PC-9 (cell line): Measurements from ENCODE around the gene TRIM51.
"Not testable (repeated sequence)": the region's sequence is repeated elsewhere in the genome, so short reads cannot be mapped to it uniquely, and the experiment has no call there.

ENCODE experiments used
- EZH2 ChIP-seq: fragments of 200-600 bp; sonication (generic); IDR thresholded peaks from 2 replicates; pipeline ENCODE4 v1.8.0; 2017; ENCODE audit warnings: antibody characterized with exemption, low read depth
- TF ChIP-seq, protein P1 (sequence below): fragments of 200-600 bp; sonication (generic); conservative IDR thresholded peaks from 2 replicates; pipeline ENCODE4 v1.6.1; 2017; ENCODE audit warnings: mixed run types, antibody characterized with exemption, mild to moderate bottlenecking, moderate library complexity

GRCh38 chr11:55882997-55883396, at the start of gene TRIM51:
- TF ChIP-seq, protein P1, sequence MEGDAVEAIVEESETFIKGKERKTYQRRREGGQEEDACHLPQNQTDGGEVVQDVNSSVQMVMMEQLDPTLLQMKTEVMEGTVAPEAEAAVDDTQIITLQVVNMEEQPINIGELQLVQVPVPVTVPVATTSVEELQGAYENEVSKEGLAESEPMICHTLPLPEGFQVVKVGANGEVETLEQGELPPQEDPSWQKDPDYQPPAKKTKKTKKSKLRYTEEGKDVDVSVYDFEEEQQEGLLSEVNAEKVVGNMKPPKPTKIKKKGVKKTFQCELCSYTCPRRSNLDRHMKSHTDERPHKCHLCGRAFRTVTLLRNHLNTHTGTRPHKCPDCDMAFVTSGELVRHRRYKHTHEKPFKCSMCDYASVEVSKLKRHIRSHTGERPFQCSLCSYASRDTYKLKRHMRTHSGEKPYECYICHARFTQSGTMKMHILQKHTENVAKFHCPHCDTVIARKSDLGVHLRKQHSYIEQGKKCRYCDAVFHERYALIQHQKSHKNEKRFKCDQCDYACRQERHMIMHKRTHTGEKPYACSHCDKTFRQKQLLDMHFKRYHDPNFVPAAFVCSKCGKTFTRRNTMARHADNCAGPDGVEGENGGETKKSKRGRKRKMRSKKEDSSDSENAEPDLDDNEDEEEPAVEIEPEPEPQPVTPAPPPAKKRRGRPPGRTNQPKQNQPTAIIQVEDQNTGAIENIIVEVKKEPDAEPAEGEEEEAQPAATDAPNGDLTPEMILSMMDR: not testable (repeated sequence)
- not testable (repeated sequence) for TF ChIP-seq EZH2
